ENCODE results near the gene EMP1. TPM values are rescaled to one million over a fixed set of nuclear protein-coding genes. Genes with fewer than 3 reads are reported as not detected.

EMP1 gene, protein sequence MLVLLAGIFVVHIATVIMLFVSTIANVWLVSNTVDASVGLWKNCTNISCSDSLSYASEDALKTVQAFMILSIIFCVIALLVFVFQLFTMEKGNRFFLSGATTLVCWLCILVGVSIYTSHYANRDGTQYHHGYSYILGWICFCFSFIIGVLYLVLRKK
- total RNA-seq = 320 and 393 TPM in 2 replicates

DNA sequence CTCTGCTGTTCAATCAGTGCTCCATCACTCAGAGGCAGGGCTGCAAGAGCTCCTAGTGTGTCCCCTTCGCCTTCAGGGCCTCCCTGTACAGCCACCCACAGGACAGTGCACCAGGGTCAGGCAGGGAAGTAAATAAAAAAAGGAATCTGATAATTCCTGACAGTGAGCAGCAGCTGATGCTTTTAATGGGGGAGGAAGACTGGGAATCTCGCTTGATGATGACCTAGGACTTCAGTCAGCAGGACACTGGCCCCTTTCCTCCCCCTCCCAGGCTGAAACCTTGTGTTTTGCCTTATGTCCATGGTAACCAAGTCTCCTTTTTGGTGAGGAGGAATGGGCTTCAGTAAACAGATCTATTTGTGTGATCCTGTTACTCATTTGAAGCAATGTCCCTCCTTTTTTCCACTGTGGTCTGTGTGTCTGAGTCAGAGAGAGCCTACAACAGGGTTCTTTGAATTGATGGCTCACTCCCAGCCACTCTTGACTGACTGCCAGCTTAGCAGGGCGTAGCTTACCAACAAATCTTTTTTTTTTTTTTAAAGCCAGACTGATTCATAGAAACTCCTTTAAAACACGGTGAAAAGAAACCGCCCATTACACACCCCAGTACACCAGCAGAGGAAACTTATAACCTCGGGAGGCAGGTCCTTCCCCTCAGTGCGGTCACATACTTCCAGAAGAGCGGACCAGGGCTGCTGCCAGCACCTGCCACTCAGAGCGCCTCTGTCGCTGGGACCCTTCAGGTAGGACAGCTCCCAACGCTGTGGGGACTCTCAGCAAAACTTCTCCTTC, at the start of gene EMP1:
EMP1 (plus strand) TSS at position 597 of the 792 bp plus-strand sequence. CDS start 14,785 bp downstream, outside the sequence.

Other genes starting within 250 kb of the EMP1 start
- gene GPRC5D, start 244.6 kb upstream of the EMP1 start, total RNA-seq = not detected in 2 replicates
- gene HEBP1, start 196.5 kb upstream of the EMP1 start, total RNA-seq = 13.6 and 15.3 TPM in 2 replicates
- 7.5 and 7.7 TPM in 2 replicates for gene FAM234B, start 152.3 kb upstream of the EMP1 start, total RNA-seq
- gene GSG1, start 93.1 kb upstream of the EMP1 start, total RNA-seq = 0.16 TPM in 1 of 2 replicates, not detected in the other